HUES64 (cell line): Measurements from ENCODE around the gene COL4A1.

Experiments
- H3K27ac ChIP-seq: 2 replicates; pipeline ENCODE4 v1.7.0; 2013; ENCODE audit warnings: low read depth, low read length, inconsistent platforms
- H3K27me3 ChIP-seq: 2 replicates; pipeline ENCODE4 v1.6.1; 2013; ENCODE audit warnings: mild to moderate bottlenecking, low read length; ENCODE audit not compliant: insufficient read depth
- H3K36me3 ChIP-seq: 2 replicates; pipeline ENCODE4 v1.6.1; 2013; ENCODE audit warnings: mild to moderate bottlenecking, low read length; ENCODE audit not compliant: insufficient read depth
- H3K4me1 ChIP-seq: 2 replicates; pipeline ENCODE4 v1.6.1; 2013; ENCODE audit warnings: mild to moderate bottlenecking, low read length, moderate library complexity; ENCODE audit not compliant: insufficient read depth
- H3K4me3 ChIP-seq: 2 replicates; pipeline ENCODE4 v1.5.1; 2013; ENCODE audit warnings: mild to moderate bottlenecking, low read length, moderate library complexity
- H3K9ac ChIP-seq: 2 replicates; pipeline ENCODE4 v1.6.1; 2013; ENCODE audit warnings: mild to moderate bottlenecking, low read depth, low read length
- H3K9me3 ChIP-seq: 2 replicates; pipeline ENCODE4 v1.6.1; 2013; ENCODE audit warnings: low read depth, low read length; ENCODE audit not compliant: insufficient read depth
- WGBS: fragments of 150-250, 120-280 bp; methylation state at CpG from one replicate; pipeline ENCODE4 v1.1.7; 2013; ENCODE audit warnings: missing lambda C conversion rate; 5-methylcytosine and 5-hydroxymethylcytosine counted together

The COL4A1 gene

DNA sequence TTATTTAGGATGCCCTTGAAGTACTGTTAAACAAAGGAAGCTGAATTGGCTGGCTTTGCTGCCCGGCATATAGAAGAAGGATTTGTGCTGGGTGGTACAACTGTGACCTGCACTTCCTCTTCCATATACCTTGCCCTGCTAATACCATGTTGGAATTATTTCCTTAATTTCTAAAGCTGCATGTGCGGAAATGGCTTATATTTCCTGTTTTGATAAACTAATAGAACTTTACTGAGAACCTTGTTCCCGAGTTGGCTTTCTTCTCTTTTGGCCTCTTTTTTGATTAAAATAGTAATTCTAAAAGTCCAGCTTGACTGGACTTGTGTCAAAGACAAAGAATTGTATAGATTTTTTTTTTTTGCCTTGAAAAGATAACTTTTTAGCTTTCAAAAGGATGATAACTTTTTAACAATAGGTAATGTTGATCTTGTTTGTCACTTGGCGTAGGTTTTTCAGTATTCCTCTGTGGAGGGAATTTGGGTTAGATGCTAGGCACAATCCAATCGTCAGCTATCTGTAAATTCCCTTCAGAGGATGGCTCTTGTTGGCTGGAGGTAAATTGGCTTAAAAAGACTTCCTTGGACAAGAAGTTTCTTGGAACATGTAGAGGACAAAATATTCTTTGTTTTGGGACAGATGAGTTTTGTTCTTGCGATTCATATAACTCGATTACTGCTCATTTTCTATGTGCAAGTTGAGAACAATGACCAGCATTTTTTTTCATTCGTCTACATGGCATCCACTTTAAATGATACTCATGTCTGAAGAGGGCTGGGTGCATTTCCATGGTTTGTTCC lies 41.5 kb upstream of the COL4A1 start:
- H3K27me3 ChIP-seq = no peaks in the 10 kb centered on the region
- WGBS = 96% methylated on average over 8 of the region's 8 CpGs
- H3K36me3 ChIP-seq = peaks cover 9% of the 10 kb centered on the region; the same call in 1 of the 2 replicates
- H3K4me1 ChIP-seq = peaks cover 3% of the 10 kb centered on the region; the same call in 1 of the 2 replicates
- H3K27ac ChIP-seq = no peak overlapping the region
- no peak overlapping the region for H3K4me3 ChIP-seq
- no peaks in the 10 kb centered on the region for H3K9me3 ChIP-seq
- no peak overlapping the region for H3K9ac ChIP-seq

DNA sequence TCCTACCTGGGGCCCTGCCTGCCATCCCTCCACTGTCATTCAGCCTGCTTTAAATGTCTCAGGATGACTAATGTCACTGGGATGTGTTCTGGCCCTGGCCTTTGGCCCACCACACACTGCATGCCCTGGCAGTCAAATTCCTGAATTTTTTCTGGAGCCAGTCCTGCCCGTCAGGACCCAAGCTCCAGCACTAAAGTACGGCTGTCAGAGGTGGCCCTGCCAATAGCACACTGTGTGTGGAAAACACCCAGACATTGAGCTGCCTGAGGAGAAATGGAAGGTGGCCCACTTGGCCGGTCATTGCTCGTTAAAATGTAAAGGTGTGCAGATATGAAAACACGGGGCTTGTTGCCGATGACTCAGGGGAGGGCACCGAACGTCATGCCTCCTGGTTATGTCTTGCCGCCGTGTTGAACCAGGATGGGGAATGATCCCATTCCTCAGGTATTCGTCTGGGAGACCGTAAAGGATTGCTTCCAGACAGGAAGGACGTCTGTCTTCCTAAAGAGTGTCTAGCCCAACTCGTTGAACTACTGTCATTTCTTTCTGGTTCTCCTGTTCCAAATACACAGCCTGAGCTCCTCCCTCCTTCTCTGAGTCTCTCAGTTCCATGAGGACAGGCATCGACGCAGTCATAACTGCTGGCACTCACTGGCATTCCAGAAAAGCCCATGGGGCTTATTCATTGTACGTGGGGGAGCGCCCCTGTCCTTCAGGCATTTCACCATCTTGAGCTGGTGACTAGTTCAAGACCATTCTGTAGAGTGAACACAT lies 40.8 kb upstream of the COL4A1 start:
- H3K4me3 ChIP-seq = no peak overlapping the region
- no peak overlapping the region for H3K9ac ChIP-seq
- no peaks in the 10 kb centered on the region for H3K27me3 ChIP-seq
- peaks cover 9% of the 10 kb centered on the region; the same call in 1 of the 2 replicates for H3K36me3 ChIP-seq
- WGBS = 86% methylated on average over 18 of the region's 18 CpGs
- no peak overlapping the region for H3K27ac ChIP-seq
- H3K4me1 ChIP-seq = peaks cover 6% of the 10 kb centered on the region
- H3K9me3 ChIP-seq = no peaks in the 10 kb centered on the region

DNA sequence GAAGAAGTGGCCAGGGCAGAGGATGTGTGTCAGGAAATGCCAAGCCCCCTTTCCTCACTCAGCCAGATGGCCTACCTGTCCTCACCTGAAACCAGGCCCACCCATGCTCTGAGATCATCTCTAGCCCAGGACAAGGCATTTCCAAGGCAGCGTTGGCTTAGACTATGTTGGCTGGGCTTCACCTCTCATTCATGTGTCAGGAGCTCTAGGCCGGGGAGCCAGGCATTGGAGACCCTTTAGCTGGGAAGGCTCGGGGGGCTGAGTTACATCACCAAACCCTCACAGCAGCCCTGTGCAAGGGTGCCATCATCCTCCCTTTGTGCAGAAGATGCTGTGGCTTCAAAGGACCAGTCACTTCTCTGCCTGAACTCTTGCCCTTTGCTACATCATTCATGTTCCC lies 40.1 kb upstream of the COL4A1 start:
- H3K27me3 ChIP-seq = no peaks in the 10 kb centered on the region
- peaks cover 9% of the 10 kb centered on the region; the same call in 1 of the 2 replicates for H3K36me3 ChIP-seq
- peaks cover 9% of the 10 kb centered on the region for H3K4me1 ChIP-seq
- no peak overlapping the region for H3K4me3 ChIP-seq
- WGBS = 98% methylated on average over 3 of the region's 3 CpGs
- no peak overlapping the region for H3K27ac ChIP-seq
- H3K9me3 ChIP-seq = no peaks in the 10 kb centered on the region
- H3K9ac ChIP-seq = no peak overlapping the region

DNA sequence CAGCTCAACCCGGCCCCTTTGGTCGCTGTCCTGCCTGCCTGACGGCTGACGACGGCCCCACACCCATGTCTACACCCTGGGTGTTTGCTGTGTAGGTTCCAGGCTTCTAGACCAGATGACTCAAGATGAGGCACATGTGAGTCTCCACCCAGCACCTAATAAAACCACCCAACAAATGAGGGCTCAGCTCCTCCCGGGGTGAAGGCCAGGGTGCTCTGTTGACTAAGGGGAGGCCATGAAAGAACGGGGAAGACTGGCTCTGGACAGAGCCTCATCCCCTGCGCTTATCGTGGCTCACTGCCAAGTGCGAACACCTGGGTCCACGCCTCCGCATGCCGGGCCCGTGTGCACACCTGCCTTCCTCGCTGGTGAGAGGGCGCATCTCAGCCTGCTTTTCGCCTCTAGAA lies 39.7 kb upstream of the COL4A1 start:
- no peaks in the 10 kb centered on the region for H3K9me3 ChIP-seq
- H3K4me3 ChIP-seq = no peak overlapping the region
- 91% methylated on average over 17 of the region's 17 CpGs for WGBS
- peaks cover 13% of the 10 kb centered on the region for H3K4me1 ChIP-seq
- H3K36me3 ChIP-seq = peaks cover 9% of the 10 kb centered on the region; the same call in 1 of the 2 replicates
- no peak overlapping the region for H3K9ac ChIP-seq
- no peak overlapping the region for H3K27ac ChIP-seq
- no peaks in the 10 kb centered on the region for H3K27me3 ChIP-seq

DNA sequence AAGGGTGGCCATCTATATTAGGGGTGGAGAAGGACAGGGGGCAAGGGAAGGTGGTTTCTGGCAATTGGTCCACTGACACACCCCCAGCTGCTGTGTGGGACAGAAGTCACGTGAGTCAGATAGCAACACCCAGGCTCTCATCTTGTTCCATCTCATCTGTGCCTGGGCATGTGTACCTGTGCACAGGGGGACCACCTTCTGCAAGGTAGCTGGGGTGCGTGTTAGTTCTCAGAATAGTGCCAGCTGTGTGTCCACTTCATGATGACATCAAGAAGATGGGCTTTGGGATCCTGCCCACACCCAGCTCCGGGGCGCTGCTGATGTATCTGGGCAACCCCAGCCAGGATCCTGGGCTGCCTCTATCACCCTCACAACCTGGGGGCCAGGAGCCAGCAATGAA lies 38.7 kb upstream of the COL4A1 start:
- WGBS = 92% methylated on average over 4 of the region's 4 CpGs

DNA sequence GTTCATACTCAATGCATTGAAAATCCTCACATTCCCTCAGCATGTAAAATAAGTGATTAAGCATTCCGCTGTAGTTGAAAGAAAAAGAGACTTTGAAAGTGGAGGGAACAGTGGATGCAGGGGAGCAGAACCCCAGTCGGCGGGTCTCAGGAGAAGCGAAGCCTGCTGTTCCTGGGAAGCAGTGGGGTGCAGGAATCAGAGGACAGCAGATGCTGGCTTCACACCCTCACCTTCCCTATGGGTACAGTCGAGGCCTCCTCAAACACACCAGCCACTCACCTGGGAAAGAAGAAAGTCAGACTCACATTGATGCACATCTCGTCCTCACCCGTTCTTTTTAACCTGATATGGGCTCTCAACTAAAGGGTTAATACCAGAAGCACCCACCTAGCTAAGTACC lies 38.3 kb upstream of the COL4A1 start:
- Histone ChIP-seq H3K4me1 (peaks cover 27% of the 10 kb centered on the region), H3K9ac (no peak overlapping the region), H3K9me3 (no peaks in the 10 kb centered on the region), H3K27me3 (no peaks in the 10 kb centered on the region), H3K27ac (no peak overlapping the region), H3K4me3 (no peak overlapping the region), H3K36me3 (peaks cover 9% of the 10 kb centered on the region; the same call in 1 of the 2 replicates)
- 92% methylated on average over 7 of the region's 7 CpGs for WGBS

More for the DNA sequence above, 38.7 kb upstream of the COL4A1 start:
- Histone ChIP-seq H3K4me1 (peaks cover 23% of the 10 kb centered on the region), H3K9ac (no peak overlapping the region), H3K4me3 (no peak overlapping the region), H3K27me3 (no peaks in the 10 kb centered on the region), H3K9me3 (no peaks in the 10 kb centered on the region), H3K36me3 (peaks cover 9% of the 10 kb centered on the region; the same call in 1 of the 2 replicates), H3K27ac (no peak overlapping the region)

DNA sequence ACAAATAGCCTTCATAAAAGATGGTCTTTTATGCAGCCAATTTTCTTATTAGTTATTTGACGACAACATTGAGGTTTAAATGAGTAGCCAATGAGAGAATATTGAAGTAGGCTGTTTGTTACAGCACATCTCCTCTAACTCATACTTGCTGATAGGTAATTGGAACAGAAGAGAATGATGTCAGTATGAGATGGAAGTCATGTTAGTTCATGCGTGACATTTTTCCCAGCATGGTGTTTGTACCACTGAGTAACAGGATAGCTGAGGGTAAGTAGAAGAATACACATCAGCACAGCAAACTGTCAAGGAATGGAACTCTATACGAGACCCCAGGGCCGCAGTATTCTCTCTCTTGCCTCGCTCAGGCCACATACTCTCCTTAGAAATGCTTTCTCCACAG lies 37.4 kb upstream of the COL4A1 start:
- no peaks in the 10 kb centered on the region for H3K27me3 ChIP-seq
- H3K4me3 ChIP-seq = no peak overlapping the region
- peaks cover 29% of the 10 kb centered on the region for H3K4me1 ChIP-seq
- H3K27ac ChIP-seq = no peak overlapping the region
- 92% methylated on average over 5 of the region's 5 CpGs for WGBS
- H3K36me3 ChIP-seq = peaks cover 4% of the 10 kb centered on the region; the same call in 1 of the 2 replicates
- no peak overlapping the region for H3K9ac ChIP-seq
- no peaks in the 10 kb centered on the region for H3K9me3 ChIP-seq

DNA sequence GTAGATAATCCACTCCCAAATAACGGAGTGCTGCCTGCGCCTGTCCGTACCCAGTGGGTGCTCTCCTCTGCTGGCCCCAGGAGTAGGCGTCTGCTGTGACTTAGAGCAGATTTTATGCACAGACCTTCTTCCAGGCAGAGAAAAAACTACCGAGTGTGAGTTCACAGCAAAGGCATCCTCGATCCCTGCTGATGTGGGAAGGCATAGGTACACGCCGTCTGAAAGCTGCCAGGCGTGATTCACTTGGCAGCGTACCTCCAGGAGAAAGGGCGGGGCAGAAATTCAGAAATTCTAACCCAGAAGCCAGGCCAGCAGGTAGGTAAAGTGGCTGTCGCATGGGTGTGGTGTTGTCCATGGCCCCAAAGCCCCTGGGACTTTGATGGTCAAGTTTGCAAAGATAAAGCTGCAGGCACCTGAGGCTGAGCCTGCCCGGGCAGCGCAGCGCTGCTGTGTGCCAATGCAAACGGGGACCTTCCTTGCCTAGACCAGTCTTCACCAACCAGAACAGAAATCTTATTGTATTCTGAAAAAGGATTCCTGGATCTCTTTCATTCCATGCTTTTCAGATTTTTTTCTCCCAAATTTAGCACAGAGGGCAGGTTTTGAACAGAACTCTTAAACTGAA lies 36.4 kb upstream of the COL4A1 start:
- 92% methylated on average over 16 of the region's 16 CpGs for WGBS
- H3K4me1 ChIP-seq = peaks cover 38% of the 10 kb centered on the region
- H3K4me3 ChIP-seq = no peak overlapping the region

DNA sequence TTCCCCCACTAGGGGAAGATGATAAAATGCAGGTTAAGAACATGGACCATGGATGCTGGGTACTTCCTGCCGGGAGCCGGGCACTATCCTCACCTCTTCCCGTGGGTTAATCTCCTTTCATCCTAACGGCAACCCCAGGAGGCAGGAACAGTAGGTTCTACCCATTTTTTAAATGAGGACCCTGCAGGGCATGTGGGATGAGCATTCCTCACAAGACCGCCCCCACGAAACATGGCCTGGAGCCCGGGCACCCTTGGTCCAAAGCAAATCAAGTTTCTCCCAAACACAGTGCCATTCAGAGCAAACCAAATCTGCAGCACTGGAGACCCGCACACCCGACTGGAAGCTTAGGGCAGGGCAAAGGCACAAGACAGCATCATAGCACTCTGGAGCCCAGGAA lies 35.5 kb upstream of the COL4A1 start:
- Histone ChIP-seq H3K27ac (no peak overlapping the region), H3K4me1 (peaks cover 44% of the 10 kb centered on the region)

More for the DNA sequence above, 36.4 kb upstream of the COL4A1 start:
- Histone ChIP-seq H3K9me3 (no peaks in the 10 kb centered on the region), H3K36me3 (0 out of 2 replicates have a peak, but pooled peaks cover 4% of the 10 kb centered on the region), H3K27ac (no peak overlapping the region), H3K27me3 (no peaks in the 10 kb centered on the region), H3K9ac (no peak overlapping the region)

DNA sequence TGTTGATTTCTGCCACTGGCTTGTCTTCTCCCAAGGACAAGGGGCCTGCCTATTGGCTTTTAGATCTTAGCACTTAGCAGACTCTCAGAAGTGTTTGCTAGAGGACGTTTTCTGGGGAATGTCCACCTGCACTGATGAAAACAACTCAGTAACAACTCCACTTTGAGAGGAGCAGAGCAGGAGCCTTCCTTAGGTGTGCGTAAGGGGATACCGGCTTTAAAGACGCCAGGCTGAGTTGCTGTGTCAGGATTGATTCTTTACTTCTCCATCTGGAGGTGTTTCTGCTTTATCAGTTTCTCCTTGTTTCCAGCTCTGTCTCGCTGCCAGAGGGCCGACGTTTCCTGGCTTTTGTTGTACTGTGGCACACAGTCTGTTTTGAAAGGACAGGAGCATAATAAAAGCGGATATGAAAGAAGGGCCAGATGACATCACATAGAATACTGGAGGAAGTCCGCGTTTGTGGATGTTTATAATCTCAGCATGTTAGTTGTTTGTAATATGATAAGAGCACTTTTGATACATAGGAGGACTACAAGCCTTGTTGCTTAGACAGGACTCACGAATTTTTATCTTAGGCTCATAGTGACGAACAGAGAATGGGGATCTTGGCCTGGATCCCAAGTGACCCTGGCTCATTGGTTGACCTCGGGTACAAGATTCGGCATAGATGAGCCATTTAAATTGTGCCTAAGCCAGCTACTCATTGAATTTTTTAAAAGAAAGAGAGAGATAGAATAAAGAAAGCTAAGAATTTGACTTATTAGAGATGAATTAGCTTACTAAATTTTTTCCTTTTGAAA lies 34.7 kb upstream of the COL4A1 start:
- 87% methylated on average over 14 of the region's 14 CpGs for WGBS
- Histone ChIP-seq H3K36me3 (0 out of 2 replicates have a peak, but pooled peaks cover 4% of the 10 kb centered on the region), H3K27me3 (no peaks in the 10 kb centered on the region), H3K9ac (no peak overlapping the region), H3K9me3 (no peaks in the 10 kb centered on the region), H3K4me1 (peaks cover 44% of the 10 kb centered on the region), H3K4me3 (no peak overlapping the region), H3K27ac (no peak overlapping the region)

More for the DNA sequence above, 35.5 kb upstream of the COL4A1 start:
- Histone ChIP-seq H3K27me3 (no peaks in the 10 kb centered on the region), H3K9me3 (no peaks in the 10 kb centered on the region), H3K36me3 (0 out of 2 replicates have a peak, but pooled peaks cover 4% of the 10 kb centered on the region), H3K9ac (no peak overlapping the region), H3K4me3 (no peak overlapping the region)
- WGBS = 83% methylated on average over 9 of the region's 9 CpGs
